Fibroblast of villous mesenchyme (primary cell): Measurements from ENCODE around the gene ADGRG6. TPM values are rescaled to one million over a fixed set of nuclear protein-coding genes. Genes with fewer than 3 reads are reported as not detected.

ENCODE experiments used
- DNase-seq: peaks from one replicate; pipeline ENCODE4 v3.0.0-alpha.2; 2010; ENCODE audit warnings: low read depth
- H3K4me3 ChIP-seq: 2 replicates; pipeline ENCODE4 v1.5.1; 2011; ENCODE audit warnings: low read depth, mild to moderate bottlenecking, low read length
- CTCF ChIP-seq: IDR thresholded peaks from 2 replicates; pipeline ENCODE4 v1.5.1; 2012; ENCODE audit warnings: low read depth, mild to moderate bottlenecking, low read length; ENCODE audit not compliant: insufficient read depth
- total RNA-seq: library from RNA; depleted of rRNA; stranded (reverse); fragments of >200 nt; gene quantifications from 2 replicates; pipeline ENCODE4 v1.2.3, GENCODE V29; 2012

The ADGRG6 gene
- total RNA-seq, 1 donor: 153 TPM

- H3K4me3 ChIP-seq: no peak overlapping the region
- TF ChIP-seq CTCF: no peak
- DNase-seq: no peak
Measured at GRCh38 chr6:142429195-142429594, 127.4 kb downstream of the ADGRG6 start.

GRCh38 chr6:142433419-142433818 lies 131.6 kb downstream of the ADGRG6 start:
- TF ChIP-seq CTCF: no peak
- DNase-seq: no peak
- no peak overlapping the region for H3K4me3 ChIP-seq

- no peak overlapping the region for H3K4me3 ChIP-seq
- no peak for DNase-seq
- TF ChIP-seq CTCF: no peak
Measured at GRCh38 chr6:142438898-142439297, 137.1 kb downstream of the ADGRG6 start.

- TF ChIP-seq CTCF: no peak
- no peak overlapping the region for H3K4me3 ChIP-seq
- no peak for DNase-seq
Measured at GRCh38 chr6:142440600-142441293, 138.9 kb downstream of the ADGRG6 start.

GRCh38 chr6:142441716-142442115 lies 139.9 kb downstream of the ADGRG6 start:
- no peak overlapping the region for H3K4me3 ChIP-seq
- TF ChIP-seq CTCF: no peak
- no peak for DNase-seq

- no peak overlapping the region for H3K4me3 ChIP-seq
- no peak for TF ChIP-seq CTCF
- DNase-seq: no peak
Measured at GRCh38 chr6:142443102-142443501, 141.3 kb downstream of the ADGRG6 start.

GRCh38 chr6:142443532-142443931 lies 141.7 kb downstream of the ADGRG6 start:
- no peak for DNase-seq
- H3K4me3 ChIP-seq: no peak overlapping the region
- no peak for TF ChIP-seq CTCF
